BE2C (cell line): ENCODE measurements around the gene MYH9.

Experiments used
- DNase-seq: peaks from one replicate; pipeline ENCODE4 v3.0.0-alpha.2; 2020
- H3K27me3 ChIP-seq: fragments of 250-450 bp; sonication (Bioruptor Pico); 2 replicates; pipeline ENCODE4 v1.5.1; 2020; ENCODE audit warnings: mild to moderate bottlenecking
- H3K36me3 ChIP-seq: fragments of 250-450 bp; sonication (Bioruptor Pico); 2 replicates; pipeline ENCODE4 v1.5.1; 2020; ENCODE audit warnings: mild to moderate bottlenecking
- H3K4me1 ChIP-seq: fragments of 250-450 bp; sonication (Bioruptor Pico); 2 replicates; pipeline ENCODE4 v1.5.1; 2020
- H3K4me3 ChIP-seq: 2 replicates; pipeline ENCODE4 v1.5.1; 2011; ENCODE audit warnings: low read depth, low read length
- H3K9me3 ChIP-seq: fragments of 250-450 bp; sonication (Bioruptor Pico); 2 replicates; pipeline ENCODE4 v1.5.1; 2020
- CTCF ChIP-seq: IDR thresholded peaks from 2 replicates; pipeline ENCODE4 v1.5.1; 2012; ENCODE audit warnings: mild to moderate bottlenecking, low read depth, low read length

MYH9 gene

DNA sequence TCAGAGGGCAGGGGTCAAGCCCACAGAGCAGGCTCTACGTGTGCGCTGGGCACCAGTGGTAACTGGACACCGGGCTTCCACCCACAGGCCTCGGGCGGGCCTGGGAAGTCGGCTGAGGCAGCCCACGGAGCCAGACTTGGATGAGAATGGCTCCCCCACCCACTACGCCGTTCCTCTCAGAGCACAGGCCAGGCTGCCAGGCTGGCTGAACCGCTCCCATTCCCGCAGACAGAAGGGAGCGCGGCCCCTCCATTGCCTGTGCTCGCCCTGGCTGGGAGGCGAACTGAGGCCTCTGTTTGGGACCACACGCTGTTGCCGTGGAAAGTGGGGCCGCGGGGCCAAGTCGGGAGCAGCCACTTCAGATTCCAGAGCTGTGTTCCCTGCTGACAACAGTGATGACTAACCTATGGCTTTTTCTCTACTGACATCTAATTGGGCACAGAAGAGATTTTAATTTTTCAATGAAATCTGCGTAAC, 63.9 kb downstream of the MYH9 start:
- TF ChIP-seq CTCF: no peak
- H3K36me3 ChIP-seq: peaks cover 66% of the 10 kb centered on the region
- H3K4me3 ChIP-seq: no peak overlapping the region
- H3K9me3 ChIP-seq: no peaks in the 10 kb centered on the region
- H3K27me3 ChIP-seq: no peaks in the 10 kb centered on the region
- no peak for DNase-seq
- H3K4me1 ChIP-seq: peaks cover 10% of the 10 kb centered on the region

- Histone ChIP-seq H3K27me3 (no peaks in the 10 kb centered on the region), H3K4me1 (peaks cover 4% of the 10 kb centered on the region), H3K36me3 (peaks cover 62% of the 10 kb centered on the region), H3K9me3 (no peaks in the 10 kb centered on the region), H3K4me3 (no peak overlapping the region)
- TF ChIP-seq CTCF: no peak
- no peak for DNase-seq
Measured at GRCh38 chr22:36323182-36323854, 64.4 kb downstream of the MYH9 start.

DNA sequence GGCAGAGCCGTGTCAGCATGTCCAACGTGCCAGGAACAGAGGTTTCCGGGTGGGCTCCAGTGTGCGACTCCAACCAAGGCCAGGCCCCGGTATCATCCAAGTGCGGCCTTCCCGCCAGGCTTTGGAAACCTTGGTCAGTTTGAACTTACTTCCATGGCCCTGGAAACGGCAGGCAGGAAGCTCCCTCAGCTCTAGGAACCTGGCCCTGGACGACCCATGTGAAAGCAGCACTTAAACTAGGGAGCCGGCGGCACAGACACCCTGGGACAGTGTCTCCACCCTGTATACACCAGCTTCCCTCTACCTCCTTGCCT, 65.2 kb downstream of the MYH9 start:
- no peak for TF ChIP-seq CTCF

GRCh38 chr22:36321797-36322601, 65.8 kb downstream of the MYH9 start:
- H3K36me3 ChIP-seq: peaks cover 63% of the 10 kb centered on the region
- H3K9me3 ChIP-seq: no peaks in the 10 kb centered on the region
- H3K27me3 ChIP-seq: no peaks in the 10 kb centered on the region
- DNase-seq: no peak
- H3K4me1 ChIP-seq: no peaks in the 10 kb centered on the region
- H3K4me3 ChIP-seq: no peak overlapping the region
- no peak for TF ChIP-seq CTCF

More for the DNA sequence above, 65.2 kb downstream of the MYH9 start:
- Histone ChIP-seq H3K4me3 (no peak overlapping the region), H3K9me3 (no peaks in the 10 kb centered on the region), H3K4me1 (no peaks in the 10 kb centered on the region), H3K36me3 (peaks cover 61% of the 10 kb centered on the region), H3K27me3 (no peaks in the 10 kb centered on the region)
- no peak for DNase-seq

- Histone ChIP-seq H3K36me3 (peaks cover 52% of the 10 kb centered on the region), H3K4me3 (no peak overlapping the region), H3K27me3 (no peaks in the 10 kb centered on the region), H3K9me3 (no peaks in the 10 kb centered on the region), H3K4me1 (no peaks in the 10 kb centered on the region)
- no peak for TF ChIP-seq CTCF
- DNase-seq: no peak
Measured at GRCh38 chr22:36320553-36320952, 67.2 kb downstream of the MYH9 start.
